ENCODE data around the gene ZNRD2. TPM values are rescaled to one million over a fixed set of nuclear protein-coding genes. Genes with fewer than 3 reads are reported as not detected.

Gene ZNRD2
- total and polyA plus RNA-seq, 12 donors = 9.4 to 135 (median 56.0) TPM

DNA sequence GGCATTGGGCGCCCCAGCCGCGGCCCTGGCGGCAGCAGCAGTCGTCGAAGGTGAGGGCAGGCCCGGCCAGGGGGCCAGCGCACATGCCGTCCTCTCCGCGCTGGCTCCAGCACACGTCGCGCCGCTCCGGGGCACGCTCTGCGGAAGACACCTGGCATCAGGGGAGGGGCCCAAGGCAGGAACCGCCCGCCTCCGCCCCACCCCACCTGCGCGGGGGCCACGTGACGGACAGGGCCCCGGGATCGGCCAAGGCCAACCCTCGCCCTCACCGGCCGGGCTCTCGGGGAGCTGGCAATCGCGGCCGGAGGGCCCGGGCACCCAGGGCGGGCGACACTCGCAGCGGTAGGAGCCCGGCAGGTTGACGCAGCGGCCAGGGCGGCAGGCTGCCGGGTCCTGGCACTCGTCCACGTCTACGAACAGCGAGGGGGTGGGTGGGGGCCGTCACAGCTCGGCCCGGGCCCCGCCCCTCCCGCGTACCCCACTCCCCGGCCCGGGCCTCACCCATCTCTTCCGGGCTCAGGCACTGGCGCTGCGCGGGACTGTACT is 30.5 kb upstream of the ZNRD2 start:
- H3K9me3 ChIP-seq (replicated peaks in 1 of 3) = no peaks in the 10 kb centered on the region
- H3K4me1 ChIP-seq (replicated peaks in 1 of 2) = peaks cover 20 to 26% of the 10 kb centered on the region in 2 donors
- no peaks in the 10 kb centered on the region for H3K27me3 ChIP-seq
- H3K36me3 ChIP-seq (replicated peaks in 1 of 2) = peaks cover 0 to 29% of the 10 kb centered on the region in 2 donors
- H3K27ac ChIP-seq = peak overlapping the region; percentile 60 to 93 (median 84)
- DNase-seq = peak in 1 of 7 donors; percentile 83
- intact Hi-C loops (cut with DNase I) = no loop called here
- peak in 1 of 2 donors; percentile 16 for TF ChIP-seq POLR2A (IDR thresholded peaks at IDR 0.05)
- TF ChIP-seq, protein P1, sequence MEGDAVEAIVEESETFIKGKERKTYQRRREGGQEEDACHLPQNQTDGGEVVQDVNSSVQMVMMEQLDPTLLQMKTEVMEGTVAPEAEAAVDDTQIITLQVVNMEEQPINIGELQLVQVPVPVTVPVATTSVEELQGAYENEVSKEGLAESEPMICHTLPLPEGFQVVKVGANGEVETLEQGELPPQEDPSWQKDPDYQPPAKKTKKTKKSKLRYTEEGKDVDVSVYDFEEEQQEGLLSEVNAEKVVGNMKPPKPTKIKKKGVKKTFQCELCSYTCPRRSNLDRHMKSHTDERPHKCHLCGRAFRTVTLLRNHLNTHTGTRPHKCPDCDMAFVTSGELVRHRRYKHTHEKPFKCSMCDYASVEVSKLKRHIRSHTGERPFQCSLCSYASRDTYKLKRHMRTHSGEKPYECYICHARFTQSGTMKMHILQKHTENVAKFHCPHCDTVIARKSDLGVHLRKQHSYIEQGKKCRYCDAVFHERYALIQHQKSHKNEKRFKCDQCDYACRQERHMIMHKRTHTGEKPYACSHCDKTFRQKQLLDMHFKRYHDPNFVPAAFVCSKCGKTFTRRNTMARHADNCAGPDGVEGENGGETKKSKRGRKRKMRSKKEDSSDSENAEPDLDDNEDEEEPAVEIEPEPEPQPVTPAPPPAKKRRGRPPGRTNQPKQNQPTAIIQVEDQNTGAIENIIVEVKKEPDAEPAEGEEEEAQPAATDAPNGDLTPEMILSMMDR (IDR thresholded peaks at IDR 0.05) = no peak
- 7 to 31% (median 10%) methylated on average over 11 to 60 of the region's 60 CpGs; no CpG with 5 or more reads in 1 of the 4 donors for WGBS, 4 donors
- H3K4me3 ChIP-seq = peak overlapping the region in 2 of 4 donors; percentile 24 to 58

DNA sequence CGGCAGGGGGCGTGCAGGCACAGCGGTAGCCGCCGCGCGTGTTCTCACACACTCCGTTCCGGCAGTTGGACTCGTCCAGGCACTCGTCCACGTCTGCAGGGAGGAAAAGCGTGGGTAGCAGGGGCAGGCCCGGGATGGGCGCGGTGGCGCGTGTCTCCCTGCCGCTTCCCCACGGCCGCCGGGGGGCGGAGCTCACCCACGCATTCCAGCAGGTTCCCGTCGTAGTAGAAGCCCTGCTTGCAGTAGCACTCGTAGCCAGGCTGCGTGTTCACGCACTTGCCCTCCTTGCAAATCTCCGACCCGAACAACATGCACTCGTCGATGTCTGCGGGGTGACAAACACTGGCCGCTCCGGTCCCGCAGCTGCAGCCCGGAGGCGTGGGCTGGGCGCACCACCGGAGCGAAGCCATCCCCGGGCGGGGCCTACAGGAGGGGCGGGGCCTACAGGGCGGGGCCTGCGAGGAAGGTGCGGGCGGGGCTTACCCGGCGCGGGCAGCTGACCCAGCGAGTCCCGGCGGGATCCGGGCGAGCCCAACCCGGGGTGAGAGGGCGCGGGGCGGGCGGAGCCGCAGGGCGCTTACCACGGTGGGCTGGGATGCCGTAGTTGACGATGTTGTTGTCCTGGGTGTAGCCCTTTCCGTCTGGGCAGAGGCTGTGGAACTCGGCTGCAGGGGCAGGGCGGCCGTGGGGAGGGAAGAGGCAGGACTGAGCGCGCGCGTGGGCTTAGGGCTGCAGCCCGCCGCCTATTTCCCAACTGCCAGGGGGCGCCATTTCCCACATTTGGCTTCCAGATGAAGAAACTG is 29.8 kb upstream of the ZNRD2 start:
- Histone ChIP-seq H3K4me3 (peak overlapping the region in 2 of 4 donors; percentile 24 to 58), H3K4me1 (replicated peaks in 1 of 2) (peaks cover 20 to 26% of the 10 kb centered on the region in 2 donors), H3K9me3 (replicated peaks in 1 of 3) (no peaks in the 10 kb centered on the region), H3K36me3 (replicated peaks in 1 of 2) (peaks cover 0 to 29% of the 10 kb centered on the region in 2 donors), H3K27me3 (no peaks in the 10 kb centered on the region), H3K27ac (peak overlapping the region; percentile 60 to 93 (median 84))
- TF ChIP-seq POLR2A (IDR thresholded peaks at IDR 0.05) = peak in 1 of 2 donors; percentile 41
- TF ChIP-seq, protein P1 (IDR thresholded peaks at IDR 0.05) = peak; percentile 73 to 96 (median 94)
- DNase-seq = peak; percentile 90 to 95 (median 93)
- WGBS, 4 donors = 0 to 1% (median 0%) methylated on average over 11 to 78 of the region's 78 CpGs; no CpG with 5 or more reads in 1 of the 4 donors
- intact Hi-C loops (cut with DNase I) = no loop called here

DNA sequence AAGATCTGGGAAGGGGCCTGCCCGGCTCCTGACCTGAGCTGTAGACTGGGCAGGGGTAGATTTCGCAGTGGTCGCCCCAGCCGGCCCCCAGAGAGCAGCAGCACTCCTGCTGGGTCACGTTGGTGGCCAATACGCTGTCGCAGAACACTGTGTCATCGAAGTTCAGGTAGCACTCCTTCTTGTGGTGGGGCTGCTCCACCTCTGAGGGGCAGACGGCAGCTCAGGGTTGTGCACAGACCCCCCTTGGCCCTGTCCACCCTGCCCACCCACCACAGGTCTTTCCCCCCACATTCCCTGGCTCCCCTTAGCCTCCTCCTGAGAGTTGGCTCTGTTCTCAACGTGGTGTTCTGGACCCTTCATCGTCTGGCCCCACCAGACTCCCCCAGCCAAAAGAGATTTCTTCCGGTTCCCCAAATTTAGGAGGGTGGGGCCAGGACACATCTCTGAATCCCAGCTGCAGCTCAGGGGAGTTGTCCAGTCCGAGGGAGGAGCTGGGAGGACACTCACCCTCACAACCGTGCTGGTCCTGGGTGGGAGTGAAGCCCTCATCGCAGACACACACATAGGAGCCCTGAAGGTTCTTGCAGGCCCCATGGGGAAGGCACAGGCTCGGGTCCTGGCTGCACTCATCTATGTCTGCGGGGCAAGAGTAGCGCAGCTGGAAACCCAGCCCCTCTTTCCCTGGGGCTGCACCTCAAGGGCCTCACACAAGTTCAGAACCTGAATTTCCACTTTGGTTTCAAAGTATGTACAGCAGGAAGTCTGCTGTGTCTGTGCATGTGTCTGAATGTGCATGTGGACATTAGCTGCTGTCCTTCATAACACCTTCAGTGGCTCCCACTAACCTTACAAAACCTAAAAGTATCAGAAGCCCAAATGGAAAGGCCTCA is 28.9 kb upstream of the ZNRD2 start:
- Histone ChIP-seq H3K27me3 (no peaks in the 10 kb centered on the region), H3K27ac (peak overlapping the region; percentile 60 to 93 (median 84)), H3K36me3 (replicated peaks in 1 of 2) (peaks cover 0 to 23% of the 10 kb centered on the region in 2 donors), H3K9me3 (replicated peaks in 1 of 3) (no peaks in the 10 kb centered on the region), H3K4me1 (replicated peaks in 1 of 2) (peaks cover 20 to 26% of the 10 kb centered on the region in 2 donors), H3K4me3 (peak overlapping the region in 1 of 4 donors; percentile 58)
- 25 to 50% (median 42%) methylated on average over 8 to 18 of the region's 18 CpGs for WGBS, 4 donors
- intact Hi-C loops (cut with DNase I) = no loop called here
- peak in 1 of 7 donors; percentile 36 for DNase-seq
- TF ChIP-seq POLR2A (IDR thresholded peaks at IDR 0.05) = no peak
- TF ChIP-seq, protein P1 (IDR thresholded peaks at IDR 0.05) = peak in 2 of 6 experiments; percentile 7 to 30
